ENCODE data around the gene SLC29A3. TPM values are rescaled to one million over a fixed set of nuclear protein-coding genes. Genes with fewer than 3 reads are reported as not detected.
A peak's percentile ranks its signal among the peaks of the same experiment; 100 is the strongest.
"Not testable (repeated sequence)": the region's sequence is repeated elsewhere in the genome, so short reads cannot be mapped to it uniquely, and the experiment has no call there.

Gene SLC29A3
- total RNA-seq, 2 donors from 2014 or later = 4.1 to 6.7 TPM

GRCh38 chr10:71294091-71294561 lies 24.9 kb upstream of the SLC29A3 start:
- intact Hi-C loops (cut with DNase I, micrococcal nuclease) = no loop called here
- DNase-seq = no peak
- ATAC-seq = no peak

GRCh38 chr10:71294856-71295255 lies 24.2 kb upstream of the SLC29A3 start:
- no peak for DNase-seq
- intact Hi-C loops (cut with DNase I, micrococcal nuclease) = no loop called here
- no peak for ATAC-seq

- ATAC-seq = no peak
- DNase-seq = no peak
- intact Hi-C loops (cut with DNase I, micrococcal nuclease) = no loop called here
These were observed 23.4 kb upstream of the SLC29A3 start for GRCh38 chr10:71295641-71296040.

DNA sequence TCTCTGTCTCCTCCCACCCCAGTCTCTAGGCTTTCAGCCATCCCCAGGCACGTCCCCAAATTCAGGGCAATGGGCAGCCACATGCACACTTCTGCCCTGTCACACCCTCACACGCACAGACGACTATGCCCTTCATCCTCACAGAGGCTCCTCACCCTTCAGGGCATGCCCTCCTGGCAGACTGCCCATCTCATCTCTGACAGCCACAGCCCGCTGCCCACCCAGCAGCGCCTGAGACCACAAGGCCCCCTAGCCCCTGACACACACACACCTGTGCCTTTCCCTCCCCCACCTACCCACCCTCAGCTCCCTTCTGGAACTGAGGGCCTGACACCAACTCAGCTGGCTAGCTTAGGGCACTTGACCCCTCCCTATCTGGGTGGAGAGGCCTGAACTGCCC lies 23.0 kb upstream of the SLC29A3 start:
- intact Hi-C loops (cut with DNase I, micrococcal nuclease) = no loop called here
- DNase-seq (no peak), ATAC-seq (no peak)

DNA sequence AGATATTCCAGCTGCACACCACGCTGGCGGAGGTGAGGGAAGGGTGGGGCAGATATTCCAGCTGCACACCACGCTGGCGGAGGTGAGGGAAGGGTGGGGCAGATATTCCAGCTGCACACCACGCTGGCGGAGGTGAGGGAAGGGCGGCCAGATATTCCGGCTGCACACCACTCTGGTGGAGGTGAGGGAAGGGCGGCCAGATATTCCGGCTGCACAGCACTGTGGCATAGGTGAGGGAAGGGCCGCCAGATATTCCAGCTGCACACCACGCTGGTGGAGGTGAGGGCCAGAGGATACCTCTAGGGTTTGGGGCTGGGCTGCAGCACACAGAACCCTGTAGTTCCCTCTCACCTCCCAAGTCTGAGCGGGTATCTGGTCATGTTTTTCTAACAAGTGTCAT lies 22.2 kb upstream of the SLC29A3 start:
- ATAC-seq; intact Hi-C loops (cut with DNase I, micrococcal nuclease); DNase-seq: not testable (repeated sequence)

DNA sequence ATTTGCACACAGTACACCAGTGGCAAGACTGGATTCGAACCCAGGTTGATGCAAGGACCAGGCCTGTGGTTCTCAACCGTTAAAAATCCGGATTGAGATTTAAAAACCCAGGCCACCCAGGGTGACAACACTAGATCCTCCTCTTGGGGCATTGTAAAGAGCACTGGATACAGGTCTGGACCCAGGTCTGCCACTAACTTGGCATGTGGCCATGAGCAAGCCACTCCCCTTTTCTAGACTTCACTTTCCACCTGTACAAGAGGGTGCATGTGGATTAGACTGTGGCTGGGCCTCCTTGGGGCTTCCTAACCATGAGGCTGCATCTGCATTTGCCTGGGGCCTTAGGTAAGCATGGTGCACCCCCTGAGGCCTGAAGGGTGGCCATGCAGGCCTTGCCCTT lies 21.7 kb upstream of the SLC29A3 start:
- DNase-seq = no peak
- ATAC-seq = no peak
- intact Hi-C loops (cut with DNase I, micrococcal nuclease) = no loop called here

DNA sequence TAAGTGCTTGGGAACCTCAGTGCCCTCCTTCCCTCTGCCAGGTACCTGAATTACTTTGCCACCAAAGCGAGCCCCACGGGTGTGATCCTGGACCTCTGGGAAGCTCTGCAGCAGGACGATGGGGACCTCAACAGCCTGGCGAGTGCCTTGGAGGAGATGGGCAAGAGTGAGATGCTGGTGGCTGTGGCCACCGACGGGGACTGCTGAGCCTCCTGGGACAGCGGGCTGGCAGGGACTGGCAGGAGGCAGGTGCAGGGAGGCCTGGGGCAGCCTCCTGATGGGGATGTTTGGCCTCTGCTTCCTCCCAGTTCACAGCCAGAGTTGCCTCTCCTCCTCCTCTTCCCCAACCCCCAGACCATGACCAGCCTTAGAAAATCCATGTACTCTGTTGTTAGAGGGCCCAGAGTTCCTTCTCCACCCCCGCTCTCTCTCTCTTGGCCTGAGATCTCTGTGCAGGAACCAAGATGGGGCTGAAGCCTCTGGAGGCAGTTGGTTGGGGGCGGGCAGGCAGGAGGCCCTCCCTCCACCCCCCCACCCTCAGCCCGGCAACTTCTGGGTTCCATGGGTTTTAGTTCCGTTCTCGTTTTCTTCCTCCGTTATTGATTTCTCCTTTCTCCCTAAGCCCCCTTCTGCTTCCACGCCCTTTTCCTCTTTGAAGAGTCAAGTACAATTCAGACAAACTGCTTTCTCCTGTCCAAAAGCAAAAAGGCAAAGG lies 19.8 kb upstream of the SLC29A3 start:
- ATAC-seq = no peak
- intact Hi-C loops (cut with DNase I, micrococcal nuclease) = no loop called here
- DNase-seq = no peak

DNA sequence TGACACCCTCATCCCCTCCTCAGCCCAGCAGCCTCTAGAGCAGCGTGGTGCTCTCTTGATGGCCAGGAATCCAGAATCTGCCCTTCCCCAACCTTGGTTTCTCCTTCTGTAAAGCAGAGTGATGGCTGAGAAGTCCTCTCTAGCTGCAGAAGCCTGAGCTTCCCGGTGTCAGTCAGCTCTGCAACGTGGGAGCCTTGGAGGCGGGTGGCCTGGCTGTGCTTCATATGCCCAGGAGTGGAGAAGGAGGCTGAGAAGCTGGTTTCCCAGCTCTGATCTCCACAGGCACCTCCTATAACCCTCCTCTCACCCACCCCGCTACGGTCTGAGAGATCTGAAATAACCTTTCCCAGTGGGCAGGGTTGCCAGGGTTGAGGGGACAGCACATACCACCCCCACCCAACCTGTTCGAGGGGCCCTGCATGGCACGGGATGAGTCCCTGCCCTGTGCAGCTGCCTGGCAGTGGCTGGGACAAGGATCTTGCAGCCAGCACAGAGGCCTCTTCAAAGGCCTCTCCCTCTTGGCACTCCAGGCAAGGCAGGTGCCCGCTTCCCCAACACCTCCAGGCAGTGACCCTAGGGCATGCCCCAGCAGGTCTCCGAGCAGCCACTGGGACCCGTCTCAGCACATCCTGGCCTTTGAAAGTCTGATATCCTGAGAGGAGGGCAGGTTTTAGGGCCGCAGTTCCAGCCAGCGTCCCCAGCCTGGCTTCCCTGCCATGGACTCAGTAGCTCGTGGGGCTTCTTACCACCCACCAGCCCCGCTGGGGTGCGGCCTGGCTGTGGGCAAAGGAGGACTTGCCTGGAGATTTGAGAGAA lies 18.3 kb upstream of the SLC29A3 start:
- no peak for ATAC-seq
- no peak for DNase-seq
- intact Hi-C loops (cut with DNase I, micrococcal nuclease) = no loop called here

DNA sequence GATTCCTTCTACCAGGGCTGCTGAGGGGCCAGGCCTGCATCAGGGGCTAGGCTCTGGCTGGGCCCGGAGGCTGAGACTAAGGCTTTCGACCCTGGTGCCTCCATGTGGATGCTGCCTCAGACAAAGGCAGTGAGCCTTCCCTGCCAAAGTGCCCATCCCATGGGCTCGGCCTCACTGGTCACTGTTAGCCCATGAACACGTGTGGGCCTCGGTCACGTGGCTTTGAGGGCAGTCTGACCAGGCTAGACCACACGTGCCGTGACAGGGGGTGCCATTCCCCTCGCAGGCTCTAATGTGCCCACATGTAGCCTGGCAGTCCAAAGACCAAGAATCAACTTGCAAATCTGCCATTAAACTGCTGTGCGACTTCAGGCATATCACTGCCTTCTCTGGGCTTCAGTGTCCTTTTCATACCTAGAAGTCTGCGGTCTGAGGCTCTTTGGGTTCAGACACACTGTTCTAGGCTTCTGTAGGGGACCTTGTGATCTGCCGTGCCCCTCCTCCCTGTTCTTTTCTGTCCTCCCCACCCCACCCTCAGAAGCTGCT lies 17.6 kb upstream of the SLC29A3 start:
- ATAC-seq = no peak
- intact Hi-C loops (cut with DNase I, micrococcal nuclease) = no loop called here
- no peak for DNase-seq

GRCh38 chr10:71302451-71302850 lies 16.6 kb upstream of the SLC29A3 start:
- intact Hi-C loops (cut with DNase I, micrococcal nuclease) = no loop called here
- no peak for DNase-seq
- ATAC-seq = no peak

DNA sequence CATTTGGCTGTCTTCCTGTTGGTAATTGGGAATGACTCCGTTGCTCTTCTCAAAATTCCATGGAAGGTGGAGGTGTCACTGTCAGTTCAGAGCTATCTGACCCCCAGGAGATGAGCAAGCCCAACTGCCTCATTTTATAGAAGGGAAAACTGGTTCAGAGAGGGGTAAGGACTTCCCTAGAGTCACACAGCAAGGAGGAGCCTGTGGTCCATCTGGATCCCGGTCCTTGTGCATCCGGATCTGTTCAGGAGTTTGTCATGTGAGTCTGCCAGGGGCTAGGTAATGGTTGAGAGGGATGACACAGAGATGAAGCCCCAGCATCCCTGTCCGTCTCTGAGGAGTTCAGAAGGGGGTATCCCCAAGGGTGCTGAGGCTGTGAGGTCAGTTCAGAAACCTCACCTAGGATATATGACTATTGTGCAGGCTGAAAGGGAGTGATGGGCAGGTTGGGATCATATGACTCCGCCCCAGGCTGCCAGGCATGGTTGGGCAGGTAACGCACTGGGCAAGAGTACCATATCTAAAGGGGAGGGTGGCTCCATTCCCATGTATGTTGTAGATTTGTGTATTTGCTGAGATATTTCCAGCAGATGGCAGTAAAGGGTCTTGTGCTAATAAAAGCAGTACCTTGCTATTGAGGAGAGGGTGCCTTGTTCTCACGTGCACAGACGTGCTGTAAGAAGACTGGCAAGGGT lies 16.0 kb upstream of the SLC29A3 start:
- intact Hi-C loops (cut with DNase I, micrococcal nuclease) = no loop called here
- no peak for DNase-seq
- peak; percentile 46 for ATAC-seq

GRCh38 chr10:71303569-71303907 lies 15.5 kb upstream of the SLC29A3 start:
- intact Hi-C loops (cut with DNase I, micrococcal nuclease) = no loop called here
- no peak for ATAC-seq
- DNase-seq = no peak

- no peak for DNase-seq
- no peak for ATAC-seq
- intact Hi-C loops (cut with DNase I, micrococcal nuclease) = no loop called here
These were observed 14.1 kb upstream of the SLC29A3 start for GRCh38 chr10:71304914-71305313.

GRCh38 chr10:71306979-71307378 lies 12.1 kb upstream of the SLC29A3 start:
- intact Hi-C loops (cut with DNase I, micrococcal nuclease) = no loop called here
- DNase-seq (no peak), ATAC-seq (no peak)

GRCh38 chr10:71307469-71308085 lies 11.5 kb upstream of the SLC29A3 start:
- ATAC-seq (no peak), DNase-seq (no peak)
- intact Hi-C loops (cut with DNase I, micrococcal nuclease) = no loop called here

DNA sequence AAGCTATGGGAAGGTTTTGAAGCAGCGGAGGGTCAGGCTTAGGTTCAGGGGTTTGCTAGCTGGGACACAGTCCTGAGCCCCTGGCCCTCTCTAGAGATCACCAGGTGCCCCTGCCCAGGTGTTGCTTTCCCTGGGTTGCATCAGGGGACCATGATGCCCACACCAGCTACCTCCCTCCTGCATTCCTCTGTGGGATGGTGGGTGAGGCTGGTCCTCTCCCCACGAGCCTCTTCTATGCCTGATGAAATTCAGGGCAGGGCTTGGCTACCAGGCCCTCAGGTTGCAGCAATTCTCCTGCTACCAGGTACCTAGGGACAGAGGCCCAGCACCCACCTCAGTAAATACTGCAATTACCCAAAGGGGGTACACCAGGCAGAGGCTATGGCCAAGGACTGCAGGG lies 10.8 kb upstream of the SLC29A3 start:
- ATAC-seq = no peak
- intact Hi-C loops (cut with DNase I, micrococcal nuclease) = no loop called here
- no peak for DNase-seq

DNA sequence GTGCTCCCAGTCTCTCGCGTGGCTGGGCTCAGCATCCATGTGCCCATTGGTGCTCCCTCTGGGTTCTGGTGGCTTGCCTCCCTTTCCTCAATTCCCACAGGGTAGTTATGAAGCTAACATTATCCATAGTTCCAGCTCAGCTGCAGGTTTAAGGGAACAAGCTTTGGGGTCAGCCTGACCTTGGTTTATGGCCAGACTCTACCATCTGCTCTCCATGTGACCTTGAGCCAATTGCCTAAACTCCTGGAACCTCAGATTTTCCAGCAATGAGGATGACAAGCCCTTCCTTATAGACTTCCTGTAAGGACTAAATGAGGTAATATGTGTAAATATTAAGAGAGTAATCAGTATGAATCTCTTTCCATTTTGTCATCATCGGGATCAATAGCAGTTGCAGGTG lies 10.1 kb upstream of the SLC29A3 start:
- intact Hi-C loops (cut with DNase I, micrococcal nuclease) = no loop called here
- ATAC-seq (no peak), DNase-seq (no peak)

- DNase-seq (no peak), ATAC-seq (no peak)
- intact Hi-C loops (cut with DNase I, micrococcal nuclease) = loop anchor here (5.0 to 10.0 kb wide), 2 partner anchors 257 to 505 kb away; no protein-coding TSS in a partner anchor
These were observed 9.1 kb upstream of the SLC29A3 start for GRCh38 chr10:71309919-71310318.

DNA sequence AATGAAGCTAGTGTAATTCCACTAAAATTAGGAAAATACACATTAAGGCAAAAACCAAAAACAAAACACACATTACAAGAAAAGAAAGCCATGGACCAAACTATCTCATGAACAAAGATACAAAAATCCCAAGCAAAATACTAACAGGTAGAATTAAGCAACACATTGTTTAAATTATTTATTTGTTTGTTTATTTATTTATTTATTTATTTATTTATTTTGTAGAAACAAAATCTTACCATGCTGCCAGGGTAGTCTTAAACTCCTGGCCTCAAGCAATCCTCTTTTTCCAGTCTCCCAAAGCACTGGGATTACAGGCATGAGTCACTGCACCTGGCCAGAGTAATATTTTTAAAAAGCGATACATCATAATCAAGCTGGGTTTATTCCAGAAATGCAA lies 6.8 kb upstream of the SLC29A3 start:
- intact Hi-C loops (cut with DNase I, micrococcal nuclease) = loop anchor here (5.0 to 10.0 kb wide), 2 partner anchors 255 to 503 kb away; no protein-coding TSS in a partner anchor
- ATAC-seq = no peak
- DNase-seq = no peak

All from left colon (tissue), 2 donors.